GM21717 (cell line): ENCODE results near the gene C1QL3.

ENCODE experiments used
- ATAC-seq: cut with Tn5 transposase; IDR thresholded peaks from one replicate; pipeline ENCODE4 v1.9.1; 2021; ENCODE audit warnings: mild to moderate bottlenecking, moderate library complexity; ENCODE audit not compliant: unreplicated experiment

The C1QL3 gene

GRCh38 chr10:16497911-16498310 lies 23.8 kb downstream of the C1QL3 start:
- ATAC-seq = no peak

GRCh38 chr10:16493884-16494536 lies 27.7 kb downstream of the C1QL3 start:
- ATAC-seq = no peak

GRCh38 chr10:16491933-16492332 lies 29.7 kb downstream of the C1QL3 start:
- ATAC-seq = no peak

GRCh38 chr10:16490511-16490910 lies 31.2 kb downstream of the C1QL3 start:
- no peak for ATAC-seq

- ATAC-seq = no peak
These were observed 38.3 kb downstream of the C1QL3 start for GRCh38 chr10:16483241-16483917.

GRCh38 chr10:16481052-16481728 lies 40.5 kb downstream of the C1QL3 start:
- no peak for ATAC-seq

- ATAC-seq = no peak
These were observed 42.9 kb downstream of the C1QL3 start for GRCh38 chr10:16478801-16479200.

GRCh38 chr10:16477757-16478156 lies 43.9 kb downstream of the C1QL3 start:
- no peak for ATAC-seq

GRCh38 chr10:16472828-16473227 lies 48.9 kb downstream of the C1QL3 start:
- no peak for ATAC-seq

GRCh38 chr10:16470747-16471146 lies 50.9 kb downstream of the C1QL3 start:
- ATAC-seq = no peak

- no peak for ATAC-seq
These were observed 55.7 kb downstream of the C1QL3 start for GRCh38 chr10:16466001-16466400.
